DMS 273 treated with DMSO at 0.1 percent for 48 hours (cell line): Measurements from ENCODE around the gene STK32C.
"Not testable (repeated sequence)": the region's sequence is repeated elsewhere in the genome, so short reads cannot be mapped to it uniquely, and the experiment has no call there.

Source experiments
- DNase-seq: peaks from one replicate; lab custom pipeline; 2025; lab: John Stamatoyannopoulos, UW

STK32C gene

GRCh38 chr10:132281915-132282666 lies 25.7 kb downstream of the STK32C start:
- peak; percentile 3 for DNase-seq

- DNase-seq = no peak
Observed at GRCh38 chr10:132280646-132281074, 27.1 kb downstream of the STK32C start.

- DNase-seq = no peak
Observed at GRCh38 chr10:132279873-132280645, 27.7 kb downstream of the STK32C start.

GRCh38 chr10:132277311-132277741 lies 30.4 kb downstream of the STK32C start:
- no peak for DNase-seq

- no peak for DNase-seq
Observed at GRCh38 chr10:132276706-132277105, 31.0 kb downstream of the STK32C start.

- no peak for DNase-seq
Observed at GRCh38 chr10:132276179-132276675, 31.5 kb downstream of the STK32C start.

GRCh38 chr10:132275426-132276178 lies 32.1 kb downstream of the STK32C start:
- no peak for DNase-seq

GRCh38 chr10:132274986-132275385 lies 32.8 kb downstream of the STK32C start:
- DNase-seq = no peak

GRCh38 chr10:132274581-132274980 lies 33.2 kb downstream of the STK32C start:
- DNase-seq = no peak

GRCh38 chr10:132273966-132274365 lies 33.8 kb downstream of the STK32C start:
- DNase-seq = no peak

- no peak for DNase-seq
Observed at GRCh38 chr10:132273304-132273944, 34.3 kb downstream of the STK32C start.

- DNase-seq = no peak
Observed at GRCh38 chr10:132272231-132272971, 35.3 kb downstream of the STK32C start.

- no peak for DNase-seq
Observed at GRCh38 chr10:132271458-132272230, 36.1 kb downstream of the STK32C start.

GRCh38 chr10:132270721-132271457 lies 36.9 kb downstream of the STK32C start:
- no peak for DNase-seq

GRCh38 chr10:132270256-132270655 lies 37.5 kb downstream of the STK32C start:
- DNase-seq = no peak

- no peak for DNase-seq
Observed at GRCh38 chr10:132269266-132270230, 38.2 kb downstream of the STK32C start.

- not testable (repeated sequence) for DNase-seq
Observed at GRCh38 chr10:132267916-132268315, 39.8 kb downstream of the STK32C start.

GRCh38 chr10:132266594-132267161 lies 41.1 kb downstream of the STK32C start:
- no peak for DNase-seq
